ENCODE measurements around the gene TEAD4.
A peak's percentile ranks its signal among the peaks of the same experiment; 100 is the strongest.
"Not testable (repeated sequence)": the region's sequence is repeated elsewhere in the genome, so short reads cannot be mapped to it uniquely, and the experiment has no call there.

TEAD4 gene

GRCh38 chr12:3065300-3065699, 106.1 kb downstream of the TEAD4 start:
- DNase-seq (ENCODE audit: extremely low read depth, insufficient read length) = no peak
- H3K27me3 ChIP-seq (replicated peaks; ENCODE audit: control insufficient read depth, insufficient read depth, low read length) = no peaks in the 10 kb centered on the region; the same call in none of the 2 replicates
- H3K4me3 ChIP-seq (replicated peaks; ENCODE audit: low read depth, low read length) = no peak overlapping the region
- H3K36me3 ChIP-seq (ENCODE audit: control insufficient read depth, insufficient read depth, low read length) = no peaks in the 10 kb centered on the region
- no peak for TF ChIP-seq CTCF (IDR thresholded peaks at IDR 0.05; ENCODE audit: insufficient read depth, low read length, poor library complexity, severe bottlenecking)

- DNase-seq (ENCODE audit: extremely low read depth, insufficient read length) = not testable (repeated sequence)
These were observed 106.6 kb downstream of the TEAD4 start for GRCh38 chr12:3065846-3066245.

GRCh38 chr12:3069714-3070113, 110.5 kb downstream of the TEAD4 start:
- DNase-seq (ENCODE audit: extremely low read depth, insufficient read length) = no peak
- Histone ChIP-seq H3K36me3 (ENCODE audit: control insufficient read depth, insufficient read depth, low read length) (no peaks in the 10 kb centered on the region), H3K4me3 (replicated peaks; ENCODE audit: low read depth, low read length) (no peak overlapping the region), H3K27me3 (replicated peaks; ENCODE audit: control insufficient read depth, insufficient read depth, low read length) (no peaks in the 10 kb centered on the region; the same call in none of the 2 replicates)
- TF ChIP-seq CTCF (IDR thresholded peaks at IDR 0.05; ENCODE audit: insufficient read depth, low read length, poor library complexity, severe bottlenecking) = no peak

More at GRCh38 chr12:3065846-3066245, 106.6 kb downstream of the TEAD4 start:
- H3K36me3 ChIP-seq (ENCODE audit: control insufficient read depth, insufficient read depth, low read length); H3K27me3 ChIP-seq (replicated peaks; ENCODE audit: control insufficient read depth, insufficient read depth, low read length); H3K4me3 ChIP-seq (replicated peaks; ENCODE audit: low read depth, low read length): not testable (repeated sequence)

- Histone ChIP-seq H3K36me3 (ENCODE audit: control insufficient read depth, insufficient read depth, low read length) (no peaks in the 10 kb centered on the region), H3K27me3 (replicated peaks; ENCODE audit: control insufficient read depth, insufficient read depth, low read length) (no peaks in the 10 kb centered on the region; the same call in none of the 2 replicates), H3K4me3 (replicated peaks; ENCODE audit: low read depth, low read length) (no peak overlapping the region)
- TF ChIP-seq CTCF (IDR thresholded peaks at IDR 0.05; ENCODE audit: insufficient read depth, low read length, poor library complexity, severe bottlenecking) = no peak
- DNase-seq (ENCODE audit: extremely low read depth, insufficient read length) = no peak
These were observed 111.9 kb downstream of the TEAD4 start for GRCh38 chr12:3071107-3071506.

GRCh38 chr12:3071710-3072109, 112.5 kb downstream of the TEAD4 start:
- Histone ChIP-seq H3K27me3 (replicated peaks; ENCODE audit: control insufficient read depth, insufficient read depth, low read length) (no peaks in the 10 kb centered on the region; the same call in none of the 2 replicates), H3K4me3 (replicated peaks; ENCODE audit: low read depth, low read length) (no peak overlapping the region), H3K36me3 (ENCODE audit: control insufficient read depth, insufficient read depth, low read length) (no peaks in the 10 kb centered on the region)
- no peak for DNase-seq (ENCODE audit: extremely low read depth, insufficient read length)
- TF ChIP-seq CTCF (IDR thresholded peaks at IDR 0.05; ENCODE audit: insufficient read depth, low read length, poor library complexity, severe bottlenecking) = no peak

- peak; percentile 73 for DNase-seq (ENCODE audit: extremely low read depth, insufficient read length)
These were observed 114.4 kb downstream of the TEAD4 start for GRCh38 chr12:3073438-3074250.

More at GRCh38 chr12:3073438-3074250, 114.4 kb downstream of the TEAD4 start:
- H3K27me3 ChIP-seq (replicated peaks; ENCODE audit: control insufficient read depth, insufficient read depth, low read length) = no peaks in the 10 kb centered on the region; the same call in 1 of the 2 replicates
- peak; percentile 98 for TF ChIP-seq CTCF (IDR thresholded peaks at IDR 0.05; ENCODE audit: insufficient read depth, low read length, poor library complexity, severe bottlenecking)
- no peak overlapping the region for H3K4me3 ChIP-seq (replicated peaks; ENCODE audit: low read depth, low read length)
- H3K36me3 ChIP-seq (ENCODE audit: control insufficient read depth, insufficient read depth, low read length) = no peaks in the 10 kb centered on the region

All from GM06990 (cell line).